DMS 273 (cell line): ENCODE measurements around the gene METTL25B.

Experiments
- DNase-seq: peaks from one replicate; lab custom pipeline; 2025; ENCODE audit not compliant: unreplicated experiment; lab: John Stamatoyannopoulos, UW

The METTL25B gene

GRCh38 chr1:156767101-156767878 lies 39.0 kb downstream of the METTL25B start, which contains the start of gene PRCC:
Gene PRCC (plus strand): TSS chr1:156767535. CDS start chr1:156767772, 237 bp downstream.
- DNase-seq: peak; percentile 100

- peak; percentile 82 for DNase-seq
Observed at GRCh38 chr1:156767879-156768604, 39.8 kb downstream of the METTL25B start.

GRCh38 chr1:156768610-156769295 lies 40.5 kb downstream of the METTL25B start:
- DNase-seq: no peak

- DNase-seq: no peak
Observed at GRCh38 chr1:156772222-156772621, 44.0 kb downstream of the METTL25B start.

- DNase-seq: no peak
Observed at GRCh38 chr1:156772728-156773497, 44.6 kb downstream of the METTL25B start.

GRCh38 chr1:156773607-156774006 lies 45.3 kb downstream of the METTL25B start:
- peak; percentile 32 for DNase-seq

- no peak for DNase-seq
Observed at GRCh38 chr1:156775799-156776198, 47.5 kb downstream of the METTL25B start.

- no peak for DNase-seq
Observed at GRCh38 chr1:156776942-156777341, 48.7 kb downstream of the METTL25B start.

- DNase-seq: no peak
Observed at GRCh38 chr1:156777573-156777972, 49.3 kb downstream of the METTL25B start.

- DNase-seq: no peak
Observed at GRCh38 chr1:156781585-156782186, 53.4 kb downstream of the METTL25B start.

- no peak for DNase-seq
Observed at GRCh38 chr1:156785458-156785857, 57.2 kb downstream of the METTL25B start.
